Ammon's horn (tissue), 1 donor: ENCODE data around the gene PPA1.
"Not testable (repeated sequence)": the region's sequence is repeated elsewhere in the genome, so short reads cannot be mapped to it uniquely, and the experiment has no call there.

Experiments used
- DNase-seq: peaks from one replicate; pipeline ENCODE4 v3.0.0-alpha.2; 2016; ENCODE audit warnings: low spot score

The PPA1 gene

DNA sequence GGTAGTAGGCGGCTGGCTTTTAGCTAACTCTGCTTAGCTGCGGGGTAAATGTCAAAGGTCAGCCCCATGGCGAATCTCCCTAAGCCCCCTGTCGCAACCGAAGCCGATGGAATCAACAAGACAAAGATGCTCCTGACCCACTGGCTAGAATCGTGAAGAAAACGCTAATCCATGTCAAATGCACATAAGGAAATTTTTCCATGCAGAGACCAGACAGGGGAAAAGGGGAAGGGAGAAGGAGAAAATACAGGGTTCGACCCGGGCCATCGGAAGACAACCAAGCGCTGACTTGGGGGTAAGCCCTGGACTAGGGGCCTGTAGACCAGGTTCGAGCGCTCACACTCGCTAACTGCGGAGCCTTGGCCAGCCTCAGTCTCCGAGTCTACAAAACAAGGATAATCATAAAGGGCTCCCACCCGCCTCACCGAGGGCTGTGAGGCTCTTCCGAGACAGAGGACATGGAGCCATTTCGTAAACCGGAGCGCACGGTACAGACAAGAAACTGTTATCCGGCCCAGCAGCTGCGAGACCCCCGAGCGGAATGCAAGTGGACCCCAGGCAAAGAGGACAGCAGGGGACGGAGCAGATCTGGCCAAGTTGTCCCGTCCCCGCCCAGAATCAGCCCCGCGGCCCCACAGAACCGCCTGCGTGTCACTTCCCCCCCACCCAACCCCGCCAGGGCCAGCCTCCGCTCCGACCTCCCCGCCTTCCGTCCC lies 63.4 kb downstream of the PPA1 start:
- peak; percentile 12 for DNase-seq

DNA sequence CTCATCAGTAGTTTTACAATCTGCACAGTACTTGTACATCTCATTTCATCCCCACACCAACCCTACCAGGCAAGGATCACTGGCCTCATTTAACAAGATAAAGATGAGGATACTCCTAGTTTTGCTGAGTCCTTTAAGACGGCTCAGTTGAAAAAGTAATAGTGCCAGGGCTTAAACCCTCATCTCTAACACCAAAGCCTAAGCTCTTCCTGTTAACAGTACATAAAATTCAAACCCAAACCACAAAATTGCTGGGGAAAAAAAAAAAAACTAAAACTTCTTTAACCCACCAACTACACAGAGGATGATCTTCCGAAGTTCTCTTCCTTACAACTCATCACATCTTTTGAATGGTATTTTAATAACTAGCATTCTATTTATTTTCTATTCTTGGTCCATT lies 64.2 kb downstream of the PPA1 start:
- DNase-seq: no peak

DNA sequence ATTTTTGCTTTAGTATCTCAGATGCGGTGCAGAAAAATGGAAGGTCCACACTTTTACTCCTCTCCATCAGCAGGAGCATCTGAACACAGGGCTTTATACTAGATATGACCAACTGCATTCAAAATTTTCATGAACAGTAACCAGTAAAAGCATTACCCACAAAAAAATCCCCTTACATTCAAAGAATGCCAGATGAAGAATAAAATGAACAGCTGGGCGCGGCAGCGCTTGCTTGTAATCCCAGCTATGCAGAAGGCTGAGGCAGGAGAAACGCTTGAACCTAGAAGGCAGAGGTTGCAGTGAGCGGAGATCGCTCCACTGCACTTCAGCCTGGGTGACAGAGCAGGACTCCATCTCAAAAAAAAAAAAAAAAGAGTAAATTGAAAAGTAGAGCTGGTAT lies 66.0 kb downstream of the PPA1 start:
- DNase-seq: no peak

- DNase-seq: no peak
Observed at GRCh38 chr10:70166394-70166793, 66.8 kb downstream of the PPA1 start.

- DNase-seq: no peak
Observed at GRCh38 chr10:70164163-70164562, 69.1 kb downstream of the PPA1 start.

- no peak for DNase-seq
Observed at GRCh38 chr10:70163448-70163847, 69.8 kb downstream of the PPA1 start.

- no peak for DNase-seq
Observed at GRCh38 chr10:70162892-70163201, 70.4 kb downstream of the PPA1 start.

DNA sequence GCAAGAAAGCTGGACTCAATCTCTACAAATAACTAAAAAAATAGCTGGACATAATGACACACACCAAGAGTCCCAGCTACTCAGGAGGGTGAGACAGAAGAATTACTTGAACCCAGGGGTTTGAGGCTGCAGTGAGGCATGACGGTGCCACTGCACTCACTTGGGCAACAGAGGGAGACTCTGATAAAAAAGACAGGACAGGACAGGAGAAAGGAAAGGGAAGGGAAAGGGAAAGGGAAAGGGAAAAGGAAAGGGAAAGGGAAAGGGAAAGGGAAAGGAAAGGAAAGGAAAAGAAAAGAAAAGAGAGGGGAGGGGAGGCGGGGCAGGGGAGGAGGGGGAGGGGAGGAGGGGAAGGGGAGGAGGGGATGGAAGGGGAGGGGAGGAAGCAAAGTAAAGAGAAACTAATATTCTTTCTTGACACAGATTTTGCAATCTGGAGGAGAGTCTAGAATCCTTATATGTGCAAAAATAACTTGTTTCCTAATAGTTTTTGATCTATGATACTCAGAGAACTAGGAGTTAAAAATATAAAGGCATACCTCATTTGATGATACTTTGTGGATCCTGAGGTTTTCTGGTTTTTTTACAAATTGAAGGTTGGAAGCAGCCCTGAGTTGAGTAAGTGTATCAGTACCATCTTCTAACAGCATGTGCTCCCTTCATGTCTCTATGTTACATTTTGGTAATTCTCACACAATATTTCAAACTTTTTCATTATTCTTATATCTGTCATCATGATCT lies 70.9 kb downstream of the PPA1 start:
- no peak for DNase-seq

GRCh38 chr10:70160798-70161197 lies 72.4 kb downstream of the PPA1 start:
- DNase-seq: no peak

DNA sequence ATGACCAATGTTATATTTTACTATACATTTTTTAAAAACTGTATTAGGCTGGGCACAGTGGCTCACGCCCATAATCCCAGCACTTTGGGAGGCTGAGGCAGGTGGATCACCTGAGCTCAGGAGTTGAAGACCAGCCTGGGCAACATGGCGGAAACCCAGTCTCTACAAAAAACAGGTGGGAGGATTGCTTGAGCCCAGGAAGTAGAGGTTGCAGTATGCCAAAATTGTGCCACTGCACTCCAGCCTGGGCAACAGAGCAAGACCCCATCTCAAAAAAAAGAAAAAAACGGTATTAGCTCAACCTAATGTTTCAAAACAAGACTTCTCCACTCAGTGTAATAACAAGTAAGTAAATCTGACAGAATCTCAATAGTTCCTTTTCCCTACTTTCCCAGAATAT lies 73.9 kb downstream of the PPA1 start:
- not testable (repeated sequence) for DNase-seq

DNA sequence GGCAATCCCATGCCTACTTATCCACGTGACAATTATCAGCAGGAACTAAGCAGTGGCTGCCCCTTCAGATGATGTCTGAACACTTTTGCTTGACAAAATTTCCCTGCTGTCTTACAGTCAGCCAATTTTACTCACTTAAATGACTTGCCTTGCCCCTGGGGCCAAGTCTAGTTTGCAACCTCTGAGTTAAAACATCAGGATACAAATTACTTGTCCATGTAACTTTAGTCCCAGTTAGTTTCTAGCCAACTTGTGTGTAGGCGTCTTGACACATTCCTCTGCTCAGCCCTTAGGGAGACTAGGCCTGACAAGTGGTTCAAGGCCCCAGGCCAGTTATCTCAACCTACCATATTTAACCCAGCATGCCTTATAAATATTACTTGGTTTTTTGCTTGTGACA lies 75.1 kb downstream of the PPA1 start:
- DNase-seq: no peak

GRCh38 chr10:70155255-70155838 lies 77.9 kb downstream of the PPA1 start:
- DNase-seq: no peak
